IMR-90 (cell line): ENCODE results near the gene SLC35D2. TPM values are rescaled to one million over a fixed set of nuclear protein-coding genes. Genes with fewer than 3 reads are reported as not detected.

Experiments
- ATAC-seq: fragments of 200-7000 bp; cut with Tn5 transposase; 2 replicates; pipeline ENCODE4 v1.9.1; 2020; ENCODE audit warnings: low read depth, mild to moderate bottlenecking, moderate library complexity
- BruUV-seq: library from RNA; stranded (reverse); fragments of 400-500 nt; replicated peaks from 2 replicates; lab custom pipeline; 2021; lab: Mats Ljungman, UMichigan
- CTCF ChIA-PET: fragments of 300-600 bp; formaldehyde crosslinking; extraction: SDS; loops from one replicate; lab custom pipeline; 2021; ENCODE audit warnings: antibody characterized with exemption; lab: Yijun Ruan, JAX
- POLR2A ChIA-PET: fragments of 300-600 bp; sonication (Branson Sonifier 250); formaldehyde crosslinking; loops from one replicate; lab custom pipeline; 2022; ENCODE audit warnings: antibody characterized with exemption; ENCODE audit not compliant: unreplicated experiment; lab: Charles Lee
- DNase-seq: peaks from one replicate; pipeline ENCODE4 v3.0.0; 2013
- H2AFZ ChIP-seq: replicated peaks from 2 replicates; pipeline ENCODE3; 2013; ENCODE audit warnings: low read length, mild to moderate bottlenecking; ENCODE audit not compliant: poor library complexity
- H2AK5ac ChIP-seq: 2 replicates; pipeline ENCODE4 v1.6.1; 2013; ENCODE audit warnings: low read depth, low read length, inconsistent platforms
- H2AK9ac ChIP-seq: replicated peaks from 2 replicates; pipeline ENCODE3; 2013; ENCODE audit warnings: mild to moderate bottlenecking, low read depth, low read length, moderate library complexity; ENCODE audit not compliant: poor library complexity
- H2BK120ac ChIP-seq: 2 replicates; pipeline ENCODE4 v1.6.1; 2013; ENCODE audit warnings: low read depth, low read length, inconsistent platforms
- H2BK15ac ChIP-seq: 3 replicates; pipeline ENCODE4 v1.6.1; 2013; ENCODE audit warnings: low read depth, low read length, inconsistent platforms
- H2BK20ac ChIP-seq: 2 replicates; pipeline ENCODE4 v1.6.1; 2013; ENCODE audit warnings: low read depth, mild to moderate bottlenecking, inconsistent platforms, low read length, moderate library complexity
- H2BK5ac ChIP-seq: 2 replicates; pipeline ENCODE4 v1.6.1; 2013; ENCODE audit warnings: mild to moderate bottlenecking, low read depth, low read length, inconsistent platforms; ENCODE audit not compliant: poor library complexity, severe bottlenecking
- H3K14ac ChIP-seq: replicated peaks from 2 replicates; pipeline ENCODE4 v1.6.1; 2013; ENCODE audit warnings: low read depth, low read length, inconsistent platforms
- H3K18ac ChIP-seq: 2 replicates; pipeline ENCODE4 v1.6.1; 2013; ENCODE audit warnings: low read depth, low read length, control low read depth
- H3K23ac ChIP-seq: 2 replicates; pipeline ENCODE4 v1.6.1; 2013; ENCODE audit warnings: low read depth, low read length, inconsistent platforms
- H3K27ac ChIP-seq: 2 replicates; pipeline ENCODE4 v1.5.1; 2013; ENCODE audit warnings: mild to moderate bottlenecking, control low read depth, low read length; ENCODE audit not compliant: insufficient read depth
- H3K27me3 ChIP-seq: 2 replicates; pipeline ENCODE4 v1.6.1; 2013; ENCODE audit warnings: low read length; ENCODE audit not compliant: control insufficient read depth, insufficient read depth
- H3K36me3 ChIP-seq: 2 replicates; pipeline ENCODE4 v1.6.1; 2013; ENCODE audit warnings: low read length, mixed read lengths; ENCODE audit not compliant: control insufficient read depth, insufficient read depth
- H3K4ac ChIP-seq: 2 replicates; pipeline ENCODE4 v1.6.1; 2013; ENCODE audit warnings: low read depth, low read length, inconsistent platforms
- H3K4me1 ChIP-seq: 2 replicates; pipeline ENCODE4 v1.6.1; 2013; ENCODE audit warnings: low read length, mixed read lengths; ENCODE audit not compliant: control insufficient read depth, insufficient read depth
- H3K4me2 ChIP-seq: 2 replicates; pipeline ENCODE4 v1.6.1; 2013; ENCODE audit warnings: low read depth, mild to moderate bottlenecking, control low read depth, low read length, moderate library complexity
- H3K4me3 ChIP-seq: 2 replicates; pipeline ENCODE4 v1.5.1; 2013; ENCODE audit warnings: low read depth, mild to moderate bottlenecking, control low read depth, low read length, moderate library complexity; ENCODE audit not compliant: insufficient read depth
- H3K56ac ChIP-seq: 2 replicates; pipeline ENCODE4 v1.6.1; 2013; ENCODE audit warnings: low read length, inconsistent platforms; ENCODE audit not compliant: insufficient read depth; ENCODE audit errors: extremely low read depth
- H3K79me1 ChIP-seq, 2 experiments: 2 replicates each; pipeline ENCODE4 v1.6.1; 2013; ENCODE audit warnings: low read length in 2 of 2, inconsistent platforms in 1 of 2, low read depth in 1 of 2
- H3K9ac ChIP-seq: 2 replicates; pipeline ENCODE4 v1.6.1; 2013; ENCODE audit warnings: low read depth, low read length, control low read depth
- H3K9me1 ChIP-seq: 2 replicates; pipeline ENCODE4 v1.6.1; 2013; ENCODE audit warnings: low read length, inconsistent platforms; ENCODE audit not compliant: insufficient read depth
- H3K9me3 ChIP-seq: 2 replicates; pipeline ENCODE4 v1.6.1; 2013; ENCODE audit warnings: low read length; ENCODE audit not compliant: control insufficient read depth, insufficient read depth
- H4K20me1 ChIP-seq: 2 replicates; pipeline ENCODE4 v1.6.1; 2013; ENCODE audit warnings: low read length, inconsistent platforms; ENCODE audit not compliant: insufficient read depth
- H4K5ac ChIP-seq: 2 replicates; pipeline ENCODE4 v1.6.1; 2013; ENCODE audit warnings: mild to moderate bottlenecking, low read depth, low read length, control low read depth
- H4K8ac ChIP-seq, 2 experiments: 2 replicates each; pipeline ENCODE4 v1.6.1; 2013; ENCODE audit warnings: low read depth in 2 of 2, low read length in 2 of 2, control low read depth in 1 of 2, inconsistent platforms in 1 of 2
- H4K91ac ChIP-seq: 2 replicates; pipeline ENCODE4 v1.6.1; 2013; ENCODE audit warnings: low read depth, low read length, inconsistent platforms; ENCODE audit not compliant: insufficient read depth
- FOS ChIP-seq: fragments of 150-350 bp; IDR thresholded peaks from 2 replicates; pipeline ENCODE4 v1.6.1; 2016; ENCODE audit warnings: low read depth, low read length
- MAFK ChIP-seq: IDR thresholded peaks from 2 replicates; pipeline ENCODE4 v1.6.1; 2012; ENCODE audit warnings: low read depth, low read length, improper control_type of control experiment
- RAD21 ChIP-seq: IDR thresholded peaks from 2 replicates; pipeline ENCODE4 v1.6.1; 2012; ENCODE audit warnings: low read length, improper control_type of control experiment
- SMC3 ChIP-seq: fragments of 150-350 bp; IDR thresholded peaks from 2 replicates; pipeline ENCODE4 v1.6.1; 2016; ENCODE audit warnings: low read depth, mild to moderate bottlenecking, antibody characterized with exemption, low read length, moderate library complexity
- WGBS, 2 experiments: methylation state at CpG; one replicate each; pipeline versions ENCODE4 v1.1.5 to v1.1.7; 2013; ENCODE audit warnings: missing lambda C conversion rate in 2 of 2; ENCODE audit not compliant: insufficient read length in 1 of 2; ENCODE audit errors: extremely low coverage in 2 of 2; 5-methylcytosine and 5-hydroxymethylcytosine counted together
- dilution Hi-C: fragments of 300-500 bp; cut with HindIII; formaldehyde crosslinking; loops from one replicate; pipeline ENCODE4 v1.14.3; 2018; ENCODE audit warnings: low sequenced_read_pairs; ENCODE audit not compliant: unreplicated experiment
- in situ Hi-C: fragments of 300-500 bp; cut with MboI; formaldehyde crosslinking; loops from 3 replicates; pipeline ENCODE4 v1.14.3; 2019; ENCODE audit warnings: low sequenced_read_pairs, inconsistent platforms, mixed read lengths
- intact Hi-C: fragments of 100-400 bp; cut with micrococcal nuclease; formaldehyde crosslinking; loops from 2 replicates; pipeline ENCODE4 v1.10.0; 2022
- polyA plus RNA-seq, 3 experiments: library from polyadenylated mRNA; depleted of rRNA; stranded (reverse); fragments of >200 nt; gene quantifications; 2 replicates each; pipeline ENCODE4 v1.2.3, GENCODE V29; 2012; ENCODE audit warnings: low replicate concordance in 1 of 3
- total RNA-seq: library from RNA; depleted of rRNA; stranded (reverse); fragments of >200 nt; gene quantifications from 2 replicates; pipeline ENCODE4 v1.2.3, GENCODE V29; 2012; rRNA removed

Gene SLC35D2
- total and polyA plus RNA-seq, 2 of the 4 experiments (the other 2 are of a cell fraction), result 9.7 to 11.8 TPM

DNA sequence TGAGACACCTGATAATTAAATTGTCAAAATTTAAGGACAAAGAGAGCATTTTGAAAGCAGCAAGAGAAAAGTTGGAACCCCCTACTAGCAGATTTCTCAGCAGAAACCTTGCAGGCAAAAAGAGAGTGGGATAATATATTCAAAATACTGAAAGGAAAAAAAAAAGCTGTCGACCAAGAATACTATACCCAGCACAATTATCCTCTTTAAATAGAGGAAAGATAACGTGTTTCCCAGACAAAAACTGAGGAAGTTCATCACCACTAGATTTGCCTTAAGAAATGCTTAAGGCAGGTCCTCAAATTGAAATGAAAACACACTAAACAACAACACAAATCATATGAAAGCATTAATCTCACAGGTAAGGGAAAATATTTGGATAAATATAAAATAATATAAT lies 108.6 kb downstream of the SLC35D2 start:
- Histone ChIP-seq H2AK5ac (no peak overlapping the region), H4K91ac (no peak overlapping the region), H2BK20ac (no peak overlapping the region), H3K4me2 (no peak overlapping the region), H3K9ac (no peak overlapping the region), H3K4me1 (no peaks in the 10 kb centered on the region), H3K79me1 (no peaks in the 10 kb centered on the region), H2BK5ac (no peak overlapping the region), H3K4me3 (no peak overlapping the region), H3K14ac (no peak overlapping the region), H3K18ac (no peak overlapping the region), H3K23ac (no peak overlapping the region), H2AK9ac (no peak overlapping the region), H4K20me1 (no peaks in the 10 kb centered on the region), H3K27me3 (no peaks in the 10 kb centered on the region; the same call in 1 of the 2 replicates), H3K9me1 (no peaks in the 10 kb centered on the region), H4K5ac (no peak overlapping the region), H3K9me3 (peaks cover 4% of the 10 kb centered on the region), H3K4ac (no peak overlapping the region), H4K8ac (no peak overlapping the region), H2BK15ac (no peak overlapping the region), H3K56ac (no peak overlapping the region), H2BK120ac (no peak overlapping the region), H2AFZ (no peak overlapping the region), H3K27ac (no peak overlapping the region), H3K36me3 (no peaks in the 10 kb centered on the region)
- BruUV-seq, result no TSS peak
- ChIA-PET CTCF (no interaction called here), POLR2A (no interaction called here)
- intact Hi-C loops, result no loop called here
- WGBS, 2 experiments, result no CpG with 5 or more reads among the region's 2 CpGs
- DNase-seq (no peak), ATAC-seq (no peak)
- dilution Hi-C loops, result no loop called here
- TF ChIP-seq SMC3, result no peak
- no peak for TF ChIP-seq RAD21
- TF ChIP-seq FOS, result no peak
- TF ChIP-seq MAFK, result no peak
- in situ Hi-C loops, result no loop called here

Other genes starting within 250 kb of the SLC35D2 start
- 0.18 TPM in 1 of 2 replicates, not detected in the other for gene HSD17B3, start 81.5 kb downstream of the SLC35D2 start, total RNA-seq
- not detected in 2 replicates for gene HSD17B3, start 81.5 kb downstream of the SLC35D2 start, polyA plus RNA-seq (2012; rRNA removed)
- 2.7 and 4.7 TPM in 2 replicates for gene ZNF367, start 34.7 kb upstream of the SLC35D2 start, total RNA-seq
- 1.0 and 1.1 TPM in 2 replicates for gene ZNF367, start 34.7 kb upstream of the SLC35D2 start, polyA plus RNA-seq (2012; rRNA removed)
- gene HABP4, start 66.5 kb upstream of the SLC35D2 start, total RNA-seq, result 5.2 and 10.3 TPM in 2 replicates
- 9.4 and 10.6 TPM in 2 replicates for gene HABP4, start 66.5 kb upstream of the SLC35D2 start, polyA plus RNA-seq (2012; rRNA removed)
- gene CDC14B, start 236.1 kb upstream of the SLC35D2 start, total RNA-seq, result 24.7 and 26.3 TPM in 2 replicates
- 8.6 and 9.7 TPM in 2 replicates for gene CDC14B, start 236.1 kb upstream of the SLC35D2 start, polyA plus RNA-seq (2012; rRNA removed)